Osteoblast (primary cell): ENCODE results near the gene NKAIN4. TPM values are rescaled to one million over a fixed set of nuclear protein-coding genes. Genes with fewer than 3 reads are reported as not detected.

Experiments used
- DNase-seq: peaks from one replicate; pipeline ENCODE4 v3.0.0; 2011; ENCODE audit warnings: low spot score, mixed read lengths; ENCODE audit not compliant: insufficient read length; ENCODE audit errors: missing footprints
- H2AFZ ChIP-seq: 2 replicates; pipeline ENCODE4 v1.6.0; 2011; ENCODE audit warnings: mild to moderate bottlenecking, low read length
- H3K27ac ChIP-seq: 2 replicates; pipeline ENCODE4 v1.5.1; 2011; ENCODE audit warnings: mild to moderate bottlenecking, low read depth, low read length, moderate library complexity
- H3K27me3 ChIP-seq: 2 replicates; pipeline ENCODE4 v1.6.0; 2012; ENCODE audit warnings: mild to moderate bottlenecking, control low read depth, inconsistent platforms, low read length, moderate library complexity; ENCODE audit not compliant: insufficient read depth
- H3K36me3 ChIP-seq: 2 replicates; pipeline ENCODE4 v1.5.1; 2011; ENCODE audit warnings: mild to moderate bottlenecking, low read length, control low read depth, moderate library complexity; ENCODE audit not compliant: insufficient read depth
- H3K4me1 ChIP-seq: 2 replicates; pipeline ENCODE4 v1.5.1; 2011; ENCODE audit warnings: mild to moderate bottlenecking, low read length, control low read depth, moderate library complexity; ENCODE audit not compliant: insufficient read depth
- H3K4me2 ChIP-seq: 2 replicates; pipeline ENCODE4 v1.6.0; 2011; ENCODE audit warnings: mild to moderate bottlenecking, low read length; ENCODE audit not compliant: insufficient read depth
- H3K4me3 ChIP-seq: fragments of 200-600 bp; sonication (generic); 3 replicates; pipeline ENCODE4 v1.5.1; 2012; ENCODE audit warnings: mild to moderate bottlenecking, low read length, inconsistent platforms; ENCODE audit not compliant: insufficient read depth
- H3K79me2 ChIP-seq: 2 replicates; pipeline ENCODE4 v1.6.0; 2012; ENCODE audit warnings: mild to moderate bottlenecking, low read length, control low read depth, inconsistent platforms; ENCODE audit not compliant: insufficient read depth
- H3K9me3 ChIP-seq: 2 replicates; pipeline ENCODE4 v1.5.1; 2011; ENCODE audit warnings: low read depth, low read length, control low read depth
- H4K20me1 ChIP-seq: 2 replicates; pipeline ENCODE4 v1.6.0; 2012; ENCODE audit warnings: mild to moderate bottlenecking, low read length, control low read depth; ENCODE audit not compliant: insufficient read depth
- CTCF ChIP-seq: IDR thresholded peaks from 2 replicates; pipeline ENCODE4 v1.5.1; 2011; ENCODE audit warnings: mild to moderate bottlenecking, low read depth, low read length, moderate library complexity; ENCODE audit errors: extremely low read depth
- total RNA-seq: library from RNA; depleted of rRNA; stranded (reverse); fragments of >200 nt; gene quantifications from 2 replicates; pipeline ENCODE4 v1.2.3, GENCODE V29; 2012

The NKAIN4 gene
- total RNA-seq, 1 donor: not detected

DNA sequence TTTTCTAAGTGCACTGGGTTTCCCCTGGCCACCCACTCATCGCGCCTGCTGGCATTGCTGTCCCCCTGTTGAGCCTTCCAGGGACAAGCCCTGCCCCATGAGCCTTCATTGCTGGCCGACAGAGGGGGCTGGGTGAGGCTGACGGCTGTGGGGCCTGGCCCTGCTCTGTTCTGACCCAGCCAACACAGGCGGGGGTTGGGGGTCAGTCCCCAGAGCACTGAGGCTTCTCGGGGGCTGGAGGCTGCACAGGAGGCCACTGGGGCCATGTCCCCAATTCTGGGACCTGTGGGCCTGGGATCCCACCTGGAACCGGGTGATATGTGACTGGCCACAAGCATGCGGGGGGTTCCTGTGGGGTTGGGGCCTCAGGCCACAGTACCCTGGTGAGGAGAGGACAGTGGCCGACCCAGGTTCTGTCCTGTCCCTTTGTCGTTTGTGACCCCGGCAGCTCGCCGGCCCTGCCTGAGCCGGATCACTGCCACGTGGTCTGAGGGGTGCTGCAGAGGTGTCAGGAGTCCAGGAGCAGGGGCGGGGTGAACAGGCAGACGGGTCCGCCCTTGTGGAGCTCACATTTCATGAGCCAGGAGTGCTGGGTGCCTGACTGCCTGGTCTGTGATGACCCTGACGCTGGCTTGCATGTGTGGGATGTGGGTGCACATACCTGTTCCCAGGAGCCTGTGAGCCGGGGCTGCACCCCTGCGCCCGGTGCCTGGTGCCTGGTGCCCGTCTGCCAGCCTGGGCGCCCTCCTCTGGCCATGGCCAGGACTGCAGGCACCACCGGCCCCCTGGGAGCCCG, 36.6 kb upstream of the NKAIN4 start:
- TF ChIP-seq CTCF: peak; percentile 59
- Histone ChIP-seq H3K4me1 (peaks cover 7% of the 10 kb centered on the region), H3K4me3 (no peak overlapping the region), H3K27ac (no peak overlapping the region), H3K36me3 (peaks cover 13% of the 10 kb centered on the region), H3K79me2 (no peaks in the 10 kb centered on the region), H2AFZ (no peak overlapping the region), H3K27me3 (peaks cover 22% of the 10 kb centered on the region), H3K9me3 (no peaks in the 10 kb centered on the region), H4K20me1 (peaks cover 61% of the 10 kb centered on the region), H3K4me2 (peak overlapping the region; percentile 13)
- peak; percentile 99 for DNase-seq

DNA sequence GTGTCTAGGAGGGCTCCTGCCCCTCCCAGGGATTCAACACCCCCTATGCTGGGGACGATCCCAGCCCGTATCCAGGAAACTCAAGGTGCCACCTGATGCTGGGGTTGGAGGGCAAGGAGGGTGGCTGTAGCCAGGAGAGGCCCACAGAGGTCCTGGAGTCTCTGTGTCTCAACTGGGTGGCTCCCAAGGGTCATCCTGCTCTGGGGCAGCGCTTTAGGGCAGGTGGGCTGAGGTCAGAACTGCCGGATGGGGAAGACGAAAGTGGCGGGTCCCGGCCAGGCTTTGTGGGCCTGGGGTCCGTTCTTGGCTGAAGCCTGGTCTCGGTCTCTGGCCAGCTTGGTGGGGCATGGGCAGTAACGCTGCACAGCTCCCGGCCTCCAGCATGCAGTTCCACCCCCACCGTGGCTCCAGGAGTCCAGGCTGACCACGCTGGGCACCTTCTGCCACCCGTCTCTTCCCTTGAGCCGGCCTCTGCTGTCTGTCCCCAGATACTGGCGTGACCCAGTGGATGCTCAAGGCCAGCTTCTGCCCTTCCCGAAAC, 35.9 kb upstream of the NKAIN4 start:
- Histone ChIP-seq H3K4me3 (no peak overlapping the region), H4K20me1 (peaks cover 64% of the 10 kb centered on the region), H3K9me3 (no peaks in the 10 kb centered on the region), H3K36me3 (peaks cover 19% of the 10 kb centered on the region), H3K27me3 (peaks cover 16% of the 10 kb centered on the region), H3K79me2 (no peaks in the 10 kb centered on the region), H3K4me2 (peak overlapping the region; percentile 13), H3K4me1 (peaks cover 7% of the 10 kb centered on the region), H3K27ac (no peak overlapping the region), H2AFZ (no peak overlapping the region)
- no peak for TF ChIP-seq CTCF
- DNase-seq: peak; percentile 90

- Histone ChIP-seq H3K4me1 (peaks cover 7% of the 10 kb centered on the region), H3K9me3 (no peaks in the 10 kb centered on the region), H3K36me3 (peaks cover 24% of the 10 kb centered on the region), H3K27me3 (peaks cover 9% of the 10 kb centered on the region), H3K4me3 (no peak overlapping the region), H2AFZ (no peak overlapping the region), H3K4me2 (no peak overlapping the region), H3K27ac (no peak overlapping the region), H3K79me2 (no peaks in the 10 kb centered on the region), H4K20me1 (peaks cover 64% of the 10 kb centered on the region)
- DNase-seq: peak; percentile 90
- TF ChIP-seq CTCF: no peak
These were observed 35.3 kb upstream of the NKAIN4 start for GRCh38 chr20:63289311-63290135.
